Ovary (tissue), 9 donors: ENCODE data around the gene KCNRG. TPM values are rescaled to one million over a fixed set of nuclear protein-coding genes. Genes with fewer than 3 reads are reported as not detected.

Experiments used
- DNase-seq, 5 donors: peaks; one replicate each; pipeline ENCODE4 v3.0.0-alpha.2; 2019 to 2020
- H3K27ac ChIP-seq, 2 donors: fragments of 200-600 bp; one replicate each; pipeline versions ENCODE4 v1.5.1 to v1.8.0; 2019 to 2022
- H3K27me3 ChIP-seq: fragments of 200-600 bp; one replicate; pipeline ENCODE4 v1.8.0; 2022
- H3K36me3 ChIP-seq: fragments of 200-600 bp; sonication (generic); one replicate; pipeline ENCODE4 v1.5.1; 2019
- H3K4me1 ChIP-seq: one replicate; pipeline ENCODE4 v1.8.1; 2013; ENCODE audit warnings: mild to moderate bottlenecking, moderate library complexity; ENCODE audit not compliant: insufficient read depth
- H3K4me3 ChIP-seq: fragments of 200-600 bp; sonication (generic); one replicate; pipeline ENCODE4 v1.5.1; 2017
- H3K9me3 ChIP-seq, 2 donors: fragments of 200-600 bp in 1 of 2; sonication (generic) in 1 of 2; one replicate each; pipeline versions ENCODE4 v1.5.1 to v1.8.1; 2013 to 2019; ENCODE audit warnings: mild to moderate bottlenecking in 1 of 2, moderate library complexity in 1 of 2
- CTCF ChIP-seq, 3 donors: fragments of 450-650 bp in 2 of 3; fragments of 200-600 bp in 1 of 3; IDR thresholded peaks; one replicate each; pipeline versions ENCODE4 v1.5.1 to v1.8.0; 2016 to 2022; ENCODE audit warnings: antibody characterized with exemption in 3 of 3, mild to moderate bottlenecking in 1 of 3
- EP300 ChIP-seq: sonication (generic); formaldehyde crosslinking; IDR thresholded peaks from one replicate; pipeline ENCODE4 v1.6.1; 2017; ENCODE audit warnings: antibody characterized with exemption
- POLR2A ChIP-seq: fragments of 450-650 bp; IDR thresholded peaks from one replicate; pipeline ENCODE4 v1.6.1; 2017; ENCODE audit warnings: antibody characterized with exemption, mild to moderate bottlenecking, moderate library complexity
- WGBS, 3 donors: extraction: QIAGEN DNeasy Blood & Tissue Kit in 1 of 3; methylation state at CpG; one replicate each; pipeline versions ENCODE4 v1.1.5 to v1.1.7; 2013 to 2017; 5-methylcytosine and 5-hydroxymethylcytosine counted together
- intact Hi-C, 4 donors: fragments of 100-400 bp; cut with DNase I; formaldehyde crosslinking; loops; one replicate each; pipeline versions ENCODE4 v1.11.0 to v1.15.1; 2022 to 2023
- polyA plus RNA-seq, 2 donors: library from polyadenylated mRNA; stranded (reverse); fragments of 200-250 nt in 1 of 2; fragments of 350-450 nt in 1 of 2; fragmentation: Illumina TruSeq in 1 of 2; extraction: RNeasy Lipid Tissue Mini Kit (QIAGEN cat#74804) in 1 of 2; gene quantifications; one replicate each; pipeline ENCODE4 v1.2.3, GENCODE V29; 2013 to 2014
- total RNA-seq, 7 donors: library from RNA; depleted of rRNA in 2 of 7; stranded (reverse); fragments of >200 nt in 2 of 7; fragmentation: NEBNext Ultra II Directional in 3 of 7; extraction: Animal tissue kit (Norgen Biotek cat#: 25700) in 3 of 7; gene quantifications; one replicate each; pipeline versions ENCODE4 v1.1.0 to v1.2.4, GENCODE V29; 2016 to 2023
- donor health status: DM: no; HTN: no; CAD: no; lungs with moderate emphysema.
- donor health status: DM: no; HTN: no; CAD: no.
- donor health status: Bipolar disorder and iron deficiency.
- donor health status: DM: yes; HTN: yes; CAD: no.
- donor health status: DM: no; HTN: no; CAD: no.
- donor health status: DM: yes; HTN: yes; CAD: no.

KCNRG gene
- total and polyA plus RNA-seq, 9 donors: 0.23 to 7.9 (median 0.65) TPM

GRCh38 chr13:50037788-50038187, 22.5 kb downstream of the KCNRG start:
- Histone ChIP-seq H3K27ac (no peak overlapping the region), H3K27me3 (no peaks in the 10 kb centered on the region), H3K4me1 (no peaks in the 10 kb centered on the region), H3K36me3 (no peaks in the 10 kb centered on the region), H3K9me3 (no peaks in the 10 kb centered on the region), H3K4me3 (no peak overlapping the region)
- intact Hi-C loops: no loop called here
- TF ChIP-seq POLR2A: no peak
- no peak for TF ChIP-seq CTCF (IDR thresholded peaks at IDR 0.05)
- TF ChIP-seq EP300: no peak
- DNase-seq: no peak

- WGBS, 3 donors: 92 to 96% (median 93%) methylated on average over 6 of the region's 6 CpGs
- no peaks in the 10 kb centered on the region for H3K36me3 ChIP-seq
- no peak overlapping the region for H3K27ac ChIP-seq
- H3K4me3 ChIP-seq: no peak overlapping the region
- no peaks in the 10 kb centered on the region for H3K9me3 ChIP-seq
- no peaks in the 10 kb centered on the region for H3K27me3 ChIP-seq
- TF ChIP-seq POLR2A: no peak
- no peak for TF ChIP-seq CTCF (IDR thresholded peaks at IDR 0.05)
- TF ChIP-seq EP300: no peak
- no peaks in the 10 kb centered on the region for H3K4me1 ChIP-seq
- intact Hi-C loops: no loop called here
- no peak for DNase-seq
Measured at GRCh38 chr13:50038266-50038665, 23.0 kb downstream of the KCNRG start.

- intact Hi-C loops: no loop called here
- 93 to 95% (median 94%) methylated on average over 4 of the region's 4 CpGs for WGBS, 3 donors
Measured at GRCh38 chr13:50052478-50052877, 37.2 kb downstream of the KCNRG start.

GRCh38 chr13:50053844-50054243, 38.6 kb downstream of the KCNRG start:
- no peaks in the 10 kb centered on the region for H3K9me3 ChIP-seq
- H3K27ac ChIP-seq: no peak overlapping the region
- 93 to 97% (median 94%) methylated on average over 1 of the region's 1 CpG for WGBS, 3 donors
- H3K4me1 ChIP-seq: no peaks in the 10 kb centered on the region
- DNase-seq: no peak
- no peaks in the 10 kb centered on the region for H3K27me3 ChIP-seq
- intact Hi-C loops: no loop called here
- no peak overlapping the region for H3K4me3 ChIP-seq
- TF ChIP-seq CTCF (IDR thresholded peaks at IDR 0.05) (no peak), EP300 (no peak), POLR2A (no peak)
- no peaks in the 10 kb centered on the region for H3K36me3 ChIP-seq

More at GRCh38 chr13:50052478-50052877, 37.2 kb downstream of the KCNRG start:
- no peak for DNase-seq
- Histone ChIP-seq H3K4me1 (no peaks in the 10 kb centered on the region), H3K4me3 (no peak overlapping the region), H3K27ac (no peak overlapping the region), H3K36me3 (no peaks in the 10 kb centered on the region), H3K9me3 (no peaks in the 10 kb centered on the region), H3K27me3 (no peaks in the 10 kb centered on the region)
- TF ChIP-seq EP300 (no peak), POLR2A (no peak), CTCF (IDR thresholded peaks at IDR 0.05) (no peak)

GRCh38 chr13:50055454-50055853, 40.2 kb downstream of the KCNRG start:
- Histone ChIP-seq H3K27me3 (no peaks in the 10 kb centered on the region), H3K4me3 (no peak overlapping the region), H3K4me1 (no peaks in the 10 kb centered on the region), H3K9me3 (no peaks in the 10 kb centered on the region), H3K27ac (no peak overlapping the region), H3K36me3 (no peaks in the 10 kb centered on the region)
- no peak for DNase-seq
- TF ChIP-seq EP300: no peak
- TF ChIP-seq POLR2A: no peak
- no peak for TF ChIP-seq CTCF (IDR thresholded peaks at IDR 0.05)
- WGBS, 3 donors: 18 to 51% (median 19%) methylated on average over 1 of the region's 1 CpG
- intact Hi-C loops: no loop called here
